ENCODE data around the gene TRAM2.

DNA sequence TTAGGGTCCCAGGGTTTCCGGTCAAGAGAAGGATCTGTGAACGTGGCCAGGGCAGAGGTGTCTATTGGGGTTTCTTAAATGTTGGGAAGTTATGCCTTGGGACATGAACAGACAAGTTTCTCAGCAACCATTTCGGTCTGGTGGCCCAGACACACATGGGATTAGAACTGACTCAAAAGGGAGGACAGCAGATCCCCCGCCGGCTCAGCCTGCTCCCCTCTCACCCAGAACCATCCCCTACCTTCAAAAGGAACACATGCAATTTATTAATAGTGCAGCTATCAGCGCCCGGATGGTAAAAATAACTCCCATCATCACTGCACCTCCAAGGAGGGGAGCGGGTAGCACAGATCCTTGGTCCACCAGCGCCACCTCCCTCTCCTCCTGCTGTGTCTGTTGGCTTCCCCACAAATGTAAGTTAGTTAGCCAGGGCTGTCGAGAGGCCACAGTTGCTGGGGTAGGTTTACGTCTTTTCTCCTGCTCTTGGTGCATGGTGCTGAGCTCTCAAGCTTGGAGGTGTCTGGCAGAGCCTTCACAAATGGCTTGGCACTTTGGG is 77.1 kb downstream of the TRAM2 start:
- TF ChIP-seq POLR2A (IDR thresholded peaks at IDR 0.05; ENCODE audit: borderline replicate concordance, extremely low read depth, insufficient read depth, insufficient read length) (no peak), CEBPB (IDR thresholded peaks at IDR 0.05; ENCODE audit: low read depth) (no peak), EZH2phosphoT487 (IDR thresholded peaks at IDR 0.05; ENCODE audit: borderline replicate concordance) (no peak), RAD21 (IDR thresholded peaks at IDR 0.05; ENCODE audit: low read depth) (no peak), ZNF274 (IDR thresholded peaks at IDR 0.05; ENCODE audit: low read depth, low read length) (no peak), SIN3A (IDR thresholded peaks at IDR 0.05; ENCODE audit: low read depth) (no peak), EZH2 (IDR thresholded peaks at IDR 0.05) (no peak), POLR2AphosphoS5 (IDR thresholded peaks at IDR 0.05; ENCODE audit: low read depth, low read length) (no peak), EGR1 (IDR thresholded peaks at IDR 0.05; ENCODE audit: low read depth) (no peak)
- TF ChIP-seq, protein P1, sequence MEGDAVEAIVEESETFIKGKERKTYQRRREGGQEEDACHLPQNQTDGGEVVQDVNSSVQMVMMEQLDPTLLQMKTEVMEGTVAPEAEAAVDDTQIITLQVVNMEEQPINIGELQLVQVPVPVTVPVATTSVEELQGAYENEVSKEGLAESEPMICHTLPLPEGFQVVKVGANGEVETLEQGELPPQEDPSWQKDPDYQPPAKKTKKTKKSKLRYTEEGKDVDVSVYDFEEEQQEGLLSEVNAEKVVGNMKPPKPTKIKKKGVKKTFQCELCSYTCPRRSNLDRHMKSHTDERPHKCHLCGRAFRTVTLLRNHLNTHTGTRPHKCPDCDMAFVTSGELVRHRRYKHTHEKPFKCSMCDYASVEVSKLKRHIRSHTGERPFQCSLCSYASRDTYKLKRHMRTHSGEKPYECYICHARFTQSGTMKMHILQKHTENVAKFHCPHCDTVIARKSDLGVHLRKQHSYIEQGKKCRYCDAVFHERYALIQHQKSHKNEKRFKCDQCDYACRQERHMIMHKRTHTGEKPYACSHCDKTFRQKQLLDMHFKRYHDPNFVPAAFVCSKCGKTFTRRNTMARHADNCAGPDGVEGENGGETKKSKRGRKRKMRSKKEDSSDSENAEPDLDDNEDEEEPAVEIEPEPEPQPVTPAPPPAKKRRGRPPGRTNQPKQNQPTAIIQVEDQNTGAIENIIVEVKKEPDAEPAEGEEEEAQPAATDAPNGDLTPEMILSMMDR (IDR thresholded peaks at IDR 0.05 in 2 of 3, conservative IDR thresholded peaks at IDR 0.05 in 1 of 3; ENCODE audit: borderline replicate concordance in 1 of 3, insufficient read depth in 1 of 3, low read depth in 2 of 3, low read length in 2 of 3) = no peak
- TF ChIP-seq, protein P2, sequence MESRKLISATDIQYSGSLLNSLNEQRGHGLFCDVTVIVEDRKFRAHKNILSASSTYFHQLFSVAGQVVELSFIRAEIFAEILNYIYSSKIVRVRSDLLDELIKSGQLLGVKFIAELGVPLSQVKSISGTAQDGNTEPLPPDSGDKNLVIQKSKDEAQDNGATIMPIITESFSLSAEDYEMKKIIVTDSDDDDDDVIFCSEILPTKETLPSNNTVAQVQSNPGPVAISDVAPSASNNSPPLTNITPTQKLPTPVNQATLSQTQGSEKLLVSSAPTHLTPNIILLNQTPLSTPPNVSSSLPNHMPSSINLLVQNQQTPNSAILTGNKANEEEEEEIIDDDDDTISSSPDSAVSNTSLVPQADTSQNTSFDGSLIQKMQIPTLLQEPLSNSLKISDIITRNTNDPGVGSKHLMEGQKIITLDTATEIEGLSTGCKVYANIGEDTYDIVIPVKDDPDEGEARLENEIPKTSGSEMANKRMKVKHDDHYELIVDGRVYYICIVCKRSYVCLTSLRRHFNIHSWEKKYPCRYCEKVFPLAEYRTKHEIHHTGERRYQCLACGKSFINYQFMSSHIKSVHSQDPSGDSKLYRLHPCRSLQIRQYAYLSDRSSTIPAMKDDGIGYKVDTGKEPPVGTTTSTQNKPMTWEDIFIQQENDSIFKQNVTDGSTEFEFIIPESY (IDR thresholded peaks at IDR 0.05; ENCODE audit: extremely low read depth, insufficient replicate concordance, low read length) = no peak
- TF ChIP-seq, protein P3, sequence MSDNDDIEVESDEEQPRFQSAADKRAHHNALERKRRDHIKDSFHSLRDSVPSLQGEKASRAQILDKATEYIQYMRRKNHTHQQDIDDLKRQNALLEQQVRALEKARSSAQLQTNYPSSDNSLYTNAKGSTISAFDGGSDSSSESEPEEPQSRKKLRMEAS (IDR thresholded peaks at IDR 0.05) = no peak
